Measurements from ENCODE around the gene IFNG-AS1. TPM values are rescaled to one million over a fixed set of nuclear protein-coding genes. Genes with fewer than 3 reads are reported as not detected.

Gene IFNG-AS1
- 0.49 TPM for total RNA-seq

GRCh38 chr12:67989184-67989920, at the start of gene IFNG-AS1:
Gene IFNG-AS1, plus strand, starts transcription at chr12:67989447.
- DNase-seq (ENCODE audit: low spot score), result no peak

- DNase-seq (ENCODE audit: low spot score), result no peak
Measured at GRCh38 chr12:67939611-67940010, 49.6 kb upstream of the IFNG-AS1 start.

DNA sequence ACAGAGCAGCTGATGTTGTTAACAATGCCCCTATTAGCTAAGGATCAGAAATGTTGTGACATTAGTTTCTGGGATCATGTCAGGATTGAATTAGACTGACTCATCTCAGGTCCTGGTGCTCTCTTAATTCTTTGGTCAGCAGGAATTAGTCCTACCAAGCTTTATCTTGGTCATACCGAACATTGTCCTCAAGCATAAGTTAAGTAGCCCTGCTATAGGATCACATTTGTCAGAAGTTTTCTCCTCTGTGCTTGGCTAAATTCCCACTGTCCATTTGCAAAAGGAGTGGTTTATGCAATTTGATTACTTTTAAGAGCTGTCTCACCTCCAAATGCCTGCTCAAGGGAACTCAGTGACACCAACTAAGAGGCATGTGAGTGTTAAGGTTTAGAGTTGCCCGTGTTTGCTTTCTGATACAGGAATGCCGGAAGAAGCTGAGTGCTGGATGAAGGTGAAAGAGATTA, 48.4 kb upstream of the IFNG-AS1 start:
- no peak for DNase-seq (ENCODE audit: low spot score)

DNA sequence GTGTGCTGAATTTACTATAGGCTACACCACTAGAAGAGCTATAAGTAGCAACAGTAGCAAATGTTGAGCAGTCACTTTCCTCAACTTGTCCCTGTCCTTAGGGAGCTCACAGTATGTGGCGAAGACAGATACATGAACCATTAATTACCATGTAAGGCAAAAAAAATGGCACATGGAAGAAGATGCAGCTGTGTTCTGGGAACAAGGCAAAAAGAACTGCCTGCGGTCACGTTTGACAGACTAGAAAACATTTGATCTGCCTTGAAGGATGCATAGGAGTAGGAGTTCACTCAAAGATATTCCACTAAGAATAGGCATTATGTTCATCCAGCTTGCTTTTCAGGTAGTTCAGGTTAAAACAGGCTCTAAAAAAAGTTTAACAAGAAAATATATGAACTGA, 46.5 kb upstream of the IFNG-AS1 start:
- DNase-seq (ENCODE audit: low spot score), result no peak

- DNase-seq (ENCODE audit: low spot score), result peak; percentile 76
Measured at GRCh38 chr12:67943141-67943892, 45.9 kb upstream of the IFNG-AS1 start.

GRCh38 chr12:67944093-67944492, 45.2 kb upstream of the IFNG-AS1 start:
- no peak for DNase-seq (ENCODE audit: low spot score)

DNA sequence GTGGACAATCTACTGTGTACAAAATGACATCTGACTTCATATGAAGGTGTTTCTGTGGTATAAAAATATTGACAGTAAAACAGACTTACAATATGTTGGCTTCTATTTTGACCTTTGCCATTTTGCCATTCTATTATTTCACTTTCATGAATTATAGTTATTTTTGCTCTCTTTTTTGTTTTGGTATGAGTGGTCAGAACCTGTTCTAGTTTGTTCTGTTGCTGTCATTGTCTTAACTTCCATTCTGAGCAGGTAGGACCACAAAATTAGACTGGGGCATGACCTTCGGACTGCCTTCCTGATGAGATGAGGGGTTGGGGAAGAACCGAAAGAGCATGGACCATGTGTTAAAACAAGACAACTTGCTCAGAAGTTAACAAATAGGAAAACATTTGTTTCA, 36.5 kb upstream of the IFNG-AS1 start:
- no peak for DNase-seq (ENCODE audit: low spot score)

DNA sequence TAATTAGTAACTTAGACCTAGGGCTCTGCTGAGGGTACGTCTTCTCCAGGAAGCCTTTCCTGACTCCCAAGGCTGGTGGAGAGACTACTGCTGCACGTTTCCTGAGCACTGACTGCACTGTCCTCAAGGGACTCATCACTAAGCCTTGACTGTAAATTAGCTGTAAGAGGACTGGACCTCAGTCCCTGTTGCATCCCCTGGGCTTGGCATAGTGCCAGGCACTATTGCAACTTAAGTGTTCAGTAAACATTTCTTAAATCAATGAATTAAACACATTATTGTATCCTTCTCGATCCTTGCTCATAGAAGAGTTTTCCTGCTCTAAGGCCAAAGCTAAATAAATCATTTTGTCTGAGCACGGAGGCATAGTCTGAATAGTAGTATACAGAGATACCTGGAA, 31.9 kb upstream of the IFNG-AS1 start:
- no peak for DNase-seq (ENCODE audit: low spot score)

DNA sequence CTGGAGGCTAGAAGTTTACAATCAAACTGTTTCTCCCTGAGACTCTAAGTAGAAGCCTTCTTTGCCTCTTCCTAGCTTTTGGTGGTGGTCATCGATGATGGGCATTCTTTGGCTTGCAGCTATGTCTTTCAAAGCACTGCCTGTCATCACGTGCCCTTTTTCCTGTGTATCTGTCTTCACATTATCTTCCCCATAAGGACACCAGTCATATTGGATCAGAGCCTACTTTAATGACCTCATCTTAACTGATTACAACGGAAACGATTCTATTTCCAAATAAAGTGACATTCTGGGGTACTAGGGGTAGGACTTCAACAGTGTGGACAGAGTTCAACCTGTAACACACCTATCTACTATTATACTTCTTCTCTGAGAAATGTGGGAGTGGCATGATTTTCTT, 31.1 kb upstream of the IFNG-AS1 start:
- DNase-seq (ENCODE audit: low spot score), result no peak

GRCh38 chr12:67964456-67964855, 24.8 kb upstream of the IFNG-AS1 start:
- no peak for DNase-seq (ENCODE audit: low spot score)

DNA sequence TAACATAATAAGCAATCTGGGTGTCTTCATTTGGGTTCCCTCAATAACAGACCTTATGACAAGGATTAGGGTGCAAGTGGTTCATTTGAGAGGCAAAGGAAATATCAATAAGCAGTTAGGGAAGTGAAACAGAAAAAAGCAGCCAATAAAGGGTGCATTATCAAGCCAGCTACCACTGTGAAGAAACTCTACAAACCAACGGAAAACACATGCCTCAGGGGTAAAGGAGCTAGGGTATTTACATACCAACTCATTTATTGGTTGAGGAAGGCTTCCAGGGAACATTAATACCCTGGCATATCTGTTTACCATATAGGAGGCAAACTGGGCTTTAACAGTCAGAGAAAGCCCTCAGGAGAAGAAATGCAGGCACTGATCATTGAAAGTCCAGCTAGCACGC, 22.7 kb upstream of the IFNG-AS1 start:
- DNase-seq (ENCODE audit: low spot score), result no peak

DNA sequence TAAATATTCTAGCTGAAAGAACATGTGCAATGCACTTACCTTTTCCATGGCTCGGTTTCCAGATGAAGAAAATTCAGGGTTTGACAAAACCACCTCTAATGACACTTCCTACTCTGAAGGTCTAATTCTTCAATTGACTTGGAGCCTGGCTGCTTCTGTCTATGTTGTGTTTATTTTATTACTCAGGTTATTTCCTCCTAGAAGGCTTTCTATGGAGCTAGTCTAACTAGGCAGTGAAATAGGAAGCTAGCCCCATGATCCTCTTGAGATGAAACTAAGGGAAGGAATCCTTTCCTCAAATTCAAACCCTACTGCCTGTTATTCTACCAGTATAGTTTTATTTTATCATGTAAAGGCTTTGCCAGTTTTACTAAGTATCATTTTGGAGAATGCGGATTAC, 20.9 kb upstream of the IFNG-AS1 start:
- DNase-seq (ENCODE audit: low spot score), result no peak

- no peak for DNase-seq (ENCODE audit: low spot score)
Measured at GRCh38 chr12:67968725-67969124, 20.5 kb upstream of the IFNG-AS1 start.

DNA sequence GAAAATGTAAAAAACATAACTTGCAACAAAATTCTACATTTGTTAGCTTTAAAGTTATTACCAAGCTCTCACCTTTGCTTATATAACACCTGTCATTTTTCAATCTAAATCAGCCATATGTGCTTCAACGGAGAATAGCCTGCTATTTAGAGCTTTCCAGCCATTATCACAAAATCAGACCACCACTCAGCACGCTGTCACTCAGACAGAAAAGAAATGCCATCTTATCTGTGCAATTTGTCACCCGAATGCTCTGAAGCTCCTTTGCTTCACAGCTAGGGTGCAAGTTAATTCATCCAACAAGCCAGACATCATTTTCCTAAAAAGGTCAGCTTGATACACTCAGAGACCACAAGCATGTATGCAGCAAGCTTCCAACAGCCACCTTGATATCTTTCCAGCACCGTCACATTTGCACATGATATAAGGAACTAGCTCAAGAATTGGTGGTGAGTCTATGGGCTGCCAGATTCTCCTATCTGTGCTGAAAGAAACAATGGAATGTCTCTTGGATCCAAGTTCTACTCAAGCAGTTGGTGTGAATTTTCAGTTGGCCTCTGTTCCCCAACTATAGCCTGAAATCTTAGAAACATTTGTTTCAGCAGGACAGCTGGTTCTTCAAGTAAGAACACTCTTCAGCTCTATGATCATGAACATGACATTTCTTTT, 20.0 kb upstream of the IFNG-AS1 start:
- DNase-seq (ENCODE audit: low spot score), result no peak

- DNase-seq (ENCODE audit: low spot score), result no peak
Measured at GRCh38 chr12:67977668-67978067, 11.6 kb upstream of the IFNG-AS1 start.

DNA sequence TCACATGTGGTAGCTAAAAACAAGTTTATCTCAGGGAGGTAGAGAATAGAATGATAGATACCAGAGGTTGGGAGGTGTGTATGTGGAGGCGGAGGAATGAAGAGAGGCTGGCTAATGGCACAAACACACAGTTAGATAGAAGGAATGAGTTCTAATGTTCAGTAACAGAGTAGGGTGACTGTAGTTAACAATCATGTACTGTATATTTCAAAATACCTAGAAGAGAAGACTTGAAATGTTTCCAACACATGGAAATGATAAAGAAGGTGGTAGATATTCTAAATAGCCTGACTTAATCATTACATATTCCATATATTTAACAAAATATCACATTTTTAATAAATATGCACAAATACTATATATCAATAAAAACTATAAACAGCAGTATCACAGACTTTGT, 8.9 kb upstream of the IFNG-AS1 start:
- no peak for DNase-seq (ENCODE audit: low spot score)

- no peak for DNase-seq (ENCODE audit: low spot score)
Measured at GRCh38 chr12:67981287-67982162, 7.7 kb upstream of the IFNG-AS1 start.

- DNase-seq (ENCODE audit: low spot score), result no peak
Measured at GRCh38 chr12:67982164-67982563, 7.1 kb upstream of the IFNG-AS1 start.

DNA sequence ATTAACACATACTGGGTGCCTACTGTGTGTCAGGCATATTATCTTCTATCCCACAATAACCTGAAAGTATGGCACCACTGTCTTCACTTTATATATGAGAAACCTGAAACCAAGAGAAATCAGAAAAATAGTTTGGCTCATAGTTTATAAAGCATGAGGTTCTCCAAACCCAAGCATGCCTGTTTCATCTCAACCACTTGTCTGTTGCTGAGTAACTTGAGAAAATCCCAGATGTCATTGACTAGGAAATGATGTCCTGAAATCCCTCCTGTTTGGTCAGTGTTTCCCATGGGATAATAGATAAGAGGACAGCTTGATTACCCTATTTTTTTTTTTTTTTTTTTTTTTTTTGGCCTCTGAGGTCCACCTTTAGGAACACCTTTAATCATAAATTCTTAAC, 2.6 kb upstream of the IFNG-AS1 start:
- DNase-seq (ENCODE audit: low spot score), result no peak

GRCh38 chr12:67988601-67989021, 636 bp upstream of the IFNG-AS1 start:
- no peak for DNase-seq (ENCODE audit: low spot score)

- no peak for DNase-seq (ENCODE audit: low spot score)
Measured at GRCh38 chr12:67991158-67991557, 1.9 kb downstream of the IFNG-AS1 start.

GRCh38 chr12:67993143-67993542, 3.9 kb downstream of the IFNG-AS1 start:
- DNase-seq (ENCODE audit: low spot score), result no peak
